Upper lobe of right lung (tissue), 1 donor: ENCODE data around the gene MED25. TPM values are rescaled to one million over a fixed set of nuclear protein-coding genes. Genes with fewer than 3 reads are reported as not detected.

Experiments used
- ATAC-seq: fragments of 200-7000 bp; cut with Tn5 transposase; one replicate; pipeline ENCODE4 v1.9.1; 2020; ENCODE audit warnings: mild to moderate bottlenecking, moderate library complexity
- DNase-seq: peaks from one replicate; pipeline ENCODE4 v3.0.0-alpha.2; 2020
- H3K27ac ChIP-seq: fragments of 200-600 bp; one replicate; pipeline ENCODE4 v1.8.0; 2022
- H3K27me3 ChIP-seq: fragments of 200-600 bp; one replicate; pipeline ENCODE4 v1.8.0; 2022; ENCODE audit warnings: mild to moderate bottlenecking
- H3K36me3 ChIP-seq: fragments of 200-600 bp; one replicate; pipeline ENCODE4 v1.8.0; 2022
- H3K4me1 ChIP-seq: fragments of 200-600 bp; one replicate; pipeline ENCODE4 v1.8.0; 2022
- H3K4me3 ChIP-seq: fragments of 200-600 bp; one replicate; pipeline ENCODE4 v1.8.0; 2022; ENCODE audit warnings: mild to moderate bottlenecking
- H3K9me3 ChIP-seq: fragments of 200-600 bp; one replicate; pipeline ENCODE4 v1.8.0; 2022
- intact Hi-C: fragments of 100-400 bp; cut with DNase I; formaldehyde crosslinking; loops from one replicate; pipeline ENCODE4 v1.11.0; 2022
- total RNA-seq: library from RNA; stranded (reverse); fragmentation: NEBNext Ultra II Directional; extraction: Animal tissue kit (Norgen Biotek cat#: 25700); gene quantifications from one replicate; pipeline ENCODE4 v1.2.1, GENCODE V29; 2021
- TF ChIP-seq, protein P1 (sequence below): fragments of 200-600 bp; IDR thresholded peaks from one replicate; pipeline ENCODE4 v1.8.0; 2022; ENCODE audit warnings: antibody characterized with exemption
- donor health status: DM: no; HTN: yes; CAD: no; lungs with severe emphysema.

Gene MED25
- total RNA-seq, 1 donor from 2014 or later = 45.9 TPM

- no peaks in the 10 kb centered on the region for H3K27me3 ChIP-seq
- ATAC-seq (no peak), DNase-seq (no peak)
- no peak overlapping the region for H3K27ac ChIP-seq
- H3K36me3 ChIP-seq = peaks cover 79% of the 10 kb centered on the region
- TF ChIP-seq, protein P1, sequence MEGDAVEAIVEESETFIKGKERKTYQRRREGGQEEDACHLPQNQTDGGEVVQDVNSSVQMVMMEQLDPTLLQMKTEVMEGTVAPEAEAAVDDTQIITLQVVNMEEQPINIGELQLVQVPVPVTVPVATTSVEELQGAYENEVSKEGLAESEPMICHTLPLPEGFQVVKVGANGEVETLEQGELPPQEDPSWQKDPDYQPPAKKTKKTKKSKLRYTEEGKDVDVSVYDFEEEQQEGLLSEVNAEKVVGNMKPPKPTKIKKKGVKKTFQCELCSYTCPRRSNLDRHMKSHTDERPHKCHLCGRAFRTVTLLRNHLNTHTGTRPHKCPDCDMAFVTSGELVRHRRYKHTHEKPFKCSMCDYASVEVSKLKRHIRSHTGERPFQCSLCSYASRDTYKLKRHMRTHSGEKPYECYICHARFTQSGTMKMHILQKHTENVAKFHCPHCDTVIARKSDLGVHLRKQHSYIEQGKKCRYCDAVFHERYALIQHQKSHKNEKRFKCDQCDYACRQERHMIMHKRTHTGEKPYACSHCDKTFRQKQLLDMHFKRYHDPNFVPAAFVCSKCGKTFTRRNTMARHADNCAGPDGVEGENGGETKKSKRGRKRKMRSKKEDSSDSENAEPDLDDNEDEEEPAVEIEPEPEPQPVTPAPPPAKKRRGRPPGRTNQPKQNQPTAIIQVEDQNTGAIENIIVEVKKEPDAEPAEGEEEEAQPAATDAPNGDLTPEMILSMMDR = no peak
- intact Hi-C loops = no loop called here
- H3K4me1 ChIP-seq = no peaks in the 10 kb centered on the region
- no peak overlapping the region for H3K4me3 ChIP-seq
- no peaks in the 10 kb centered on the region for H3K9me3 ChIP-seq
Measured at GRCh38 chr19:49833599-49833998, 15.5 kb downstream of the MED25 start.

DNA sequence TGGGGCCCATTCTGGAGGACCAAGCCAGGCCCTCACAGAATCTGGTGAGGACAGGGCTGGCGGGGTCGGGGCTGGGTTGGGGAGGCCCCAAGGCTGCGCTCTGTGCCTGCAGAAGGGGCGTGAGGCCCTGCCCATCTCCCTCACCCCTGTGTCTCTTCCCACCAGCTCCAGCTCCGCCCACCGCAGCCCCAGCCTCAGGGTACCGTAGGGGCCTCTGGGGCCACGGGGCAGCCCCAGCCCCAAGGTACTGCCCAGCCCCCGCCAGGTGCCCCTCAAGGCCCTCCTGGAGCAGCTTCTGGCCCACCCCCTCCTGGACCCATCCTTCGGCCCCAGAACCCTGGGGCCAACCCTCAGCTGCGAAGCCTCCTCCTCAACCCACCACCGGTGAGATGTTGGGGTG, 17.5 kb downstream of the MED25 start:
- no peak overlapping the region for H3K4me3 ChIP-seq
- H3K27me3 ChIP-seq = no peaks in the 10 kb centered on the region
- DNase-seq = no peak
- TF ChIP-seq, protein P1 = no peak
- no peak for ATAC-seq
- H3K36me3 ChIP-seq = peaks cover 76% of the 10 kb centered on the region
- H3K9me3 ChIP-seq = no peaks in the 10 kb centered on the region
- intact Hi-C loops = no loop called here
- no peaks in the 10 kb centered on the region for H3K4me1 ChIP-seq
- no peak overlapping the region for H3K27ac ChIP-seq

GRCh38 chr19:49836176-49837008, 18.3 kb downstream of the MED25 start:
- DNase-seq = no peak
- H3K27ac ChIP-seq = no peak overlapping the region
- H3K27me3 ChIP-seq = no peaks in the 10 kb centered on the region
- ATAC-seq = no peak
- peaks cover 68% of the 10 kb centered on the region for H3K36me3 ChIP-seq
- TF ChIP-seq, protein P1 = no peak
- no peaks in the 10 kb centered on the region for H3K4me1 ChIP-seq
- intact Hi-C loops = no loop called here
- H3K9me3 ChIP-seq = no peaks in the 10 kb centered on the region
- no peak overlapping the region for H3K4me3 ChIP-seq

DNA sequence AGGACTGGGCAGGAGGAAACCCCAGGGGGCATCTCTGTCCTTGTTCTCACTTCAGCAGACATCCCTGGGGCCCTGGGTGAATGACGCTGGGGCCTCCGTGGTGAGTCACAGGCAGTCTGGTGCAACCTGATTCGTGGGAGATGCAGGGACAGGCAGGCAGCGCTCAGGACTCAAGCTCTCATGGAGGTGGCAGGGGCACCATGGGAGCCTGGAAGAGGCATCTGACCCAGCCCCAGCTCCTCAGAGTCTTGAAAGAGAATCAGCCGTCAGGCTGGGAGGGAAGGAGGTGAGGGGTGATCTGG, 18.9 kb downstream of the MED25 start:
- H3K4me3 ChIP-seq = no peak overlapping the region
- H3K36me3 ChIP-seq = peaks cover 62% of the 10 kb centered on the region
- ATAC-seq = no peak
- no peaks in the 10 kb centered on the region for H3K27me3 ChIP-seq
- H3K27ac ChIP-seq = no peak overlapping the region
- H3K4me1 ChIP-seq = no peaks in the 10 kb centered on the region
- no peak for DNase-seq
- intact Hi-C loops = no loop called here
- no peaks in the 10 kb centered on the region for H3K9me3 ChIP-seq
- TF ChIP-seq, protein P1 = no peak

DNA sequence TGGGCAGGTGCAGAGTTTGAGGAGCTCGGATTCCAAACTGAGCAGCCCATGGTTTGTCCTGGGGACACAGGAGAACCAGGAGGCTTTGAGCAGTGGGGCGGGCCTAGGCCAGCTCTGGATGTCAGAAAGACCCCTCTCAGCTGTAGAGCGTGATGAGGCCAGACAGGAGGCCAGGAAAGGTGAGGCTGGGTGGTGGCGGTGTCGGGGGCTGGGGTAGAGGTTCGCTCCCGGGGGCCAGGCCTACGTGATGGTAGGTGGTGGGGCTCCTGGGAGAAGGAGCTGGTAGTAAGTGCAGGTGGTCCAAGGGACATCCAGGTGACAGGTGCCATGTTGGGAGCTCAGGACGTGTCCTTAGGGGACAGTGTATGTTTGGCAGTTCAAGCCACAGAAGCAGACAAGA, 19.3 kb downstream of the MED25 start:
- H3K27me3 ChIP-seq = no peaks in the 10 kb centered on the region

More for the DNA sequence above, 19.3 kb downstream of the MED25 start:
- intact Hi-C loops = no loop called here
- H3K27ac ChIP-seq = no peak overlapping the region
- peaks cover 58% of the 10 kb centered on the region for H3K36me3 ChIP-seq
- no peak for ATAC-seq
- DNase-seq = no peak
- H3K9me3 ChIP-seq = no peaks in the 10 kb centered on the region
- H3K4me3 ChIP-seq = no peak overlapping the region
- TF ChIP-seq, protein P1 = no peak
- no peaks in the 10 kb centered on the region for H3K4me1 ChIP-seq
